ENCODE results near the gene ZNF768. TPM values are rescaled to one million over a fixed set of nuclear protein-coding genes. Genes with fewer than 3 reads are reported as not detected.
A peak's percentile ranks its signal among the peaks of the same experiment; 100 is the strongest.

The ZNF768 gene
- polyA plus RNA-seq, 1 experiment, result 17.2 TPM

DNA sequence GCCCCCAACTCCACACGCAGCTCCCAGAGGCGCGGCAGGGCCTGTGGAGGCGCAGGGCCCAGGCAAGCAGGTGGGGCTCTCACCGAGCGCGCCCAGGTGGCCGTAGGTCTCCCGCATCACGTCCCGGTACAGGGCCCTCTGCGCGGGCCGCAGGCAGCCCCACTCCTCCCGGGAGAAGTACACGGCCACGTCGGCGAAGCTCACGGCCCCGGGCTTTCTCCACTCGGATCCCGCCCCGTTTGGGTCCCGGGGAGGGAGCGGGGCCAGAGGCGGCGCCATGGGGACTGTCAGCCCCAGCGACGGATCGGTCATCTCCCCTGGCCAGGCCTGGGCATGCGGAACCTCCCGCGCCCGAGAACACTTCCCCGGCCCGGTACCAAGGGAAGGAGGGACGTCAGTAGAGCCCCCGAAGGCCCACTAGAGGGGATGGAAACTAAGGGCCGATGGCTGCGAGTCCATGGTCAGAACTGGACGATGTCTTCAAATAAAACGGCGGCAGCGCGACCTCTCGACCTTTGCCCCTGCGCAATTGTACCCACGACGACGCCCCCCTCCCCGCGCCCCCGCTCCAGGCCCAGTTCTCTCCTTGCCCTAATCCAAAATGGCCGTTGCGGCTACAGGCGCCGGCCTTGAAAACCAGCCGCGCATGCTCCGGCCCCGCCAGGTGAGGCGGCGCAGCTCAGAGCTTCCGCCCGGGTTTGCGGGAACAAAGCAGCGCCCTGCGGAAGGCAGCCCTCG lies 8.2 kb upstream of the ZNF768 start, which contains the start of gene ZNF747:
Gene ZNF747, minus strand, starts transcription at position 491 of the 738 bp plus-strand sequence. Its CDS starts 179 bp downstream, at position 312.
- Histone ChIP-seq H3K4me3 (ENCODE audit: low read depth, low read length) (peak within 1 kb of the TSS; percentile 56), H3K27me3 (ENCODE audit: control insufficient read depth, insufficient read depth, low read length) (no peaks in the 10 kb centered on the region), H3K36me3 (ENCODE audit: control insufficient read depth, insufficient read depth, low read length) (peaks cover 2% of the 10 kb centered on the region)
- ChIA-PET CTCF (interaction anchor here (1.0 to 2.6 kb wide), 7 partner anchors 9 to 116 kb away, joined by 3 to 13 read pairs (median 5); partner anchors contain the start of genes DCTPP1, PRR14 and ZNF764), POLR2A (no interaction called here)
- TF ChIP-seq CTCF (IDR thresholded peaks at IDR 0.05; ENCODE audit: insufficient read depth, low read depth, low read length), result no peak
- no peak for DNase-seq (ENCODE audit: low read depth)

- no peaks in the 10 kb centered on the region for H3K27me3 ChIP-seq (ENCODE audit: control insufficient read depth, insufficient read depth, low read length)
- no peak for DNase-seq (ENCODE audit: low read depth)
- H3K4me3 ChIP-seq (ENCODE audit: low read depth, low read length), result peak overlapping the region; percentile 56
- CTCF ChIA-PET, result interaction anchor here (0.6 to 2.6 kb wide), 5 partner anchors 10 to 117 kb away, joined by 3 to 13 read pairs (median 3); partner anchors contain the start of gene PRR14
- H3K36me3 ChIP-seq (ENCODE audit: control insufficient read depth, insufficient read depth, low read length), result no peaks in the 10 kb centered on the region; the same call in none of the 2 replicates
- TF ChIP-seq CTCF (IDR thresholded peaks at IDR 0.05; ENCODE audit: insufficient read depth, low read depth, low read length), result no peak
- POLR2A ChIA-PET, result no interaction called here
These were observed 7.5 kb upstream of the ZNF768 start for GRCh38 chr16:30533748-30534367.

- TF ChIP-seq CTCF (IDR thresholded peaks at IDR 0.05; ENCODE audit: insufficient read depth, low read depth, low read length), result no peak
- H3K4me3 ChIP-seq (ENCODE audit: low read depth, low read length), result no peak overlapping the region
- no peak for DNase-seq (ENCODE audit: low read depth)
- ChIA-PET POLR2A (no interaction called here), CTCF (interaction anchor here (0.6 kb wide), 1 partner anchor 64 kb away, joined by 4 read pairs; no protein-coding TSS in a partner anchor)
- H3K27me3 ChIP-seq (ENCODE audit: control insufficient read depth, insufficient read depth, low read length), result no peaks in the 10 kb centered on the region
- H3K36me3 ChIP-seq (ENCODE audit: control insufficient read depth, insufficient read depth, low read length), result no peaks in the 10 kb centered on the region; the same call in none of the 2 replicates
These were observed 6.8 kb upstream of the ZNF768 start for GRCh38 chr16:30533146-30533522.

DNA sequence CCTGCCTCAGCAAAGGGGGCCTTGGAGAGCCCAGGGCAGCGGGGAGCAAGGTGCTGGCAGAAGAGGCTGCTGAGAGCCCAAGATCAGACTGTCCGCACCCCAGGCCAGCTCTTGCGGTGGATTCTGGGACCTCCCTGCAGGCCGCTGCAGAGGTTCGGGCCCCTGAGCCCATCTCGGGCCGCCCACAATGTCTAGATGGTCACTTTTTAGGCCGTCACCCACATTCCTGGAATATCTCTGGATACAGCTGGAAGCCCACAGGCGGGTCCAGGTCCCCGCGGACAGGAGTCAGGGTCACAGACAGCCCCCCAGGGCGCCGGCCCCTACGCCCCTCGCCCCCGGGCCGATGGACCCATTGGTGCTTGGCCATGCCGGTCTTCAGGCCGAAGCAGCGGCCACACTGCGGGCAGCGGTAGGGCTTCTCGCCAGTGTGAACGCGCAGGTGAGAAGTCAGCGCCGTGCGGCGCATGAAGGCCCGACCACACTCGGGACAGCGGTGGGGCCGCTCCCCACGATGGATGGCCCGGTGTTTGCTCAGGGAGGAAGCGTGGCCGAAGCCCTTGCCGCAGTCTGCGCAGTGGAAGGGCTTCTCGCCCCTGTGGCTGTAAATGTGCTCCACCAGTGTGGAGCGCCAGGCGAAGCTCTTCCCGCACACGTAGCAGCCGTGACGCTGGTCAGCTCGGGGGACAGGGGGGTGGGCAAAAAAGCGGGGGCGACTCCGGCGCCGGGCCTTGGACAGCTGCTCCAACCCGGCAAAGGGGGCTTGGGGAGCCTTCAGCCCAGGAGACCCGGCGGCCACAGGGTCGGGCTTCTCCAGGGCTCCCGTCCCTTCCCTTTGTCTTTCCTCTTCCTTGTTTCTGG lies 6.1 kb upstream of the ZNF768 start:
- Histone ChIP-seq H3K27me3 (ENCODE audit: control insufficient read depth, insufficient read depth, low read length) (no peaks in the 10 kb centered on the region), H3K36me3 (ENCODE audit: control insufficient read depth, insufficient read depth, low read length) (no peaks in the 10 kb centered on the region; the same call in none of the 2 replicates), H3K4me3 (ENCODE audit: low read depth, low read length) (no peak overlapping the region)
- CTCF ChIA-PET, result no interaction called here
- TF ChIP-seq CTCF (IDR thresholded peaks at IDR 0.05; ENCODE audit: insufficient read depth, low read depth, low read length), result no peak
- POLR2A ChIA-PET, result interaction anchor here (0.6 kb wide), 1 partner anchor 246 kb away, joined by 3 read pairs; no protein-coding TSS in a partner anchor
- no peak for DNase-seq (ENCODE audit: low read depth)

Data from BJ (cell line).